Forelimb muscle (tissue), 1 donor: ENCODE results near the gene B3GALT5. TPM values are rescaled to one million over a fixed set of nuclear protein-coding genes. Genes with fewer than 3 reads are reported as not detected.

Experiments used
- DNase-seq: peaks from one replicate; pipeline ENCODE4 v3.0.0-alpha.2; 2013; ENCODE audit warnings: low read depth
- polyA plus RNA-seq: library from polyadenylated mRNA; unstranded; fragments of 120-200 nt; gene quantifications from one replicate; pipeline ENCODE4 v1.2.1, GENCODE V29; 2013; ENCODE audit not compliant: insufficient read length

B3GALT5 gene
- polyA plus RNA-seq, 1 donor = 0.22 TPM

DNA sequence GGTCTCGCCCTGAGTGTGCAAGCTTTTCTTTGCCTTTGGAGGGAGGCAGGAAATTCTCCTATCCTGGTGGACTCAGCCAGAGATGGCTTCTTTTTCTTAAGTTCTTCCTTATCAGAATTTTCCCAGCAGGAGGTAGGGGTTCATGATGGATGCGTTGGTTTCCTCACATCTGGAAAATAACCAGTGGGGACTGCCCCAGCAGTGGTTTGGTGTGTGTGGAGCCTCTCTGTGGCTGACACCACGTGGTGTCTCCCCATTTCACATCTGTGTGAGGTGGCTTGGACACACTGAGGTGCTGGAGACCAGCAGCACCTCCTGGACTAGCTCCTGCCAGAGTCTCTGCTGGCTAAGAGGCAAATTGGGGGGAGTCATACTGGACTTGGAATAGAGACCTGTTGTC lies 32.6 kb downstream of the B3GALT5 start:
- no peak for DNase-seq

GRCh38 chr21:39647476-39647875 lies 34.7 kb downstream of the B3GALT5 start:
- DNase-seq = no peak

GRCh38 chr21:39648879-39649278 lies 36.1 kb downstream of the B3GALT5 start:
- no peak for DNase-seq

GRCh38 chr21:39649526-39649925 lies 36.8 kb downstream of the B3GALT5 start:
- DNase-seq = no peak

GRCh38 chr21:39650306-39650705 lies 37.6 kb downstream of the B3GALT5 start:
- DNase-seq = no peak

GRCh38 chr21:39650801-39651200 lies 38.1 kb downstream of the B3GALT5 start:
- no peak for DNase-seq

DNA sequence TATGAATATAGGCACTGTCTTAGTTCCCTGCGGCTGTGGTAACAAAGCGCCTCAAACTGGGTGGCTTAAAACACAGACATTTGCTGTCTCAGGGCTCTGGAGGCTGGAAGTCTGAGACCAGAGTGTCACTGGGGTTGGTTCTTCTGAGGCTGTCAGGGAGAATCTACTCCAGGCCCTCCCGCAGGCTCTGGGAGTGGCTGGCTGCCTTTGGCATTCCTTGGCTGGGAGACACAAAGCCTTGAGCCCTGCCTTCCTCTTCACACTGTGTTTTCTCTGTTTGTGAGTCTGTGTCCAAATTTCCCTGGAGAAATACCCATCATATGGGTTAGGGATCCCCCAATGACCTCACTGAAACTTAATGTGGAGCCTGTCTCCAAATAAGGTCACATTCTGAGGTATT lies 38.5 kb downstream of the B3GALT5 start:
- DNase-seq = no peak

DNA sequence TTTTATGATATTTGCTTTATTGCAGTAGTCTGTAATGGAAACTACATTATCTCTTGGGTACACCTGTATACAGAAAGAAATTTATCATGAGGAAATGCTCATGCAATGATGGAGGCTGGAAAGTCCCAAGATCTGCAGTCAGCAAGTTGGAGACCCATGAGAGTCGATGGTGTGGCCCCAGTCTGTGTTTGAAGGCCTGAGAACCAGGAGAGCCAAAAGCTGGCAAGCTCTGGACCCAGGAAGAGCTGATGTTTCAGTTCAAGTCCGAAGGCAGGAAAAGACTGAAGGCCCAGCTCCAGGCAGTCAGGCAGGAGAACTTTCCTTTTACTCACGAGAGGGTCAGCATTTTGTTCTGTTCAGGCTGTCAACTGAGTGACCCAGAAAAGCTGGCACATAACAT lies 42.2 kb downstream of the B3GALT5 start:
- no peak for DNase-seq

DNA sequence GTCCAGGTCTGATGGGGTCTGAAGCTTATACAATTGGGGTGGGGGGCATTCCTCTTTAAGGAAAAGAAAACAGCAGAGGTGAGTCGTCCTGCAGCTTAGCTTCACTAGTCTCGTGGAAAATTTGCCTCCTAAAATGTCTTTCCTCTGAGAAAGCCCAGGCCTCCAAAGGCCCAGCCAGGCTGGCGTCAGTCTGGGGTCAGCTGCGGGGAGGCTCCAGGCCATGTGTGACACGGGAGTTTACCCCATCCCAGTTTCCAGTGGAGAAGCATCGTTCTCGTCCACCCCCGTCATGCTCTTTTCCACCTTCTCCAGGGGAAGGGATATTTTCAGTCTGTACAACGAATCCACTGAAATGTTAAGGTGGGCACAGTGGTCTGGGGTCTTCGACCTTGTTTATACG lies 42.8 kb downstream of the B3GALT5 start:
- DNase-seq = no peak

DNA sequence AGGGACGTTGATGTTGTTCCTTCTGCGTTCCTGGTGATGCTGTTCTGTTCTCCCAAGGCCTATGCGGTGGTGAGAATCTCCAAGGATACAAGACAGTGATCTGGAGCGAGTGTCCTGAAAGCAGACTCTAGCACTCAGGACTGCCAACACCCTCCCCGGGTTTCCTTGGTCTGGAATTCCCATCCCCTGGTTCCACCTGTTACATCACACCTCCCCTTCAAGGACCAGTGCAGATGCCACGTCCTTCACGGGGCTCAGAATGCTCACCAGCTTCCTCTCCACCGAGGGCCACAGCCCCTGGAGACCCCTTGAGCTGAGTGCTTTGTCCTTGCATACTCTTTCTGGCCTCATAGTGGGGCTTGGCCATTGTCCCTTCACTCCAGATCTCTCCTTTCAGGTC lies 43.5 kb downstream of the B3GALT5 start:
- no peak for DNase-seq

DNA sequence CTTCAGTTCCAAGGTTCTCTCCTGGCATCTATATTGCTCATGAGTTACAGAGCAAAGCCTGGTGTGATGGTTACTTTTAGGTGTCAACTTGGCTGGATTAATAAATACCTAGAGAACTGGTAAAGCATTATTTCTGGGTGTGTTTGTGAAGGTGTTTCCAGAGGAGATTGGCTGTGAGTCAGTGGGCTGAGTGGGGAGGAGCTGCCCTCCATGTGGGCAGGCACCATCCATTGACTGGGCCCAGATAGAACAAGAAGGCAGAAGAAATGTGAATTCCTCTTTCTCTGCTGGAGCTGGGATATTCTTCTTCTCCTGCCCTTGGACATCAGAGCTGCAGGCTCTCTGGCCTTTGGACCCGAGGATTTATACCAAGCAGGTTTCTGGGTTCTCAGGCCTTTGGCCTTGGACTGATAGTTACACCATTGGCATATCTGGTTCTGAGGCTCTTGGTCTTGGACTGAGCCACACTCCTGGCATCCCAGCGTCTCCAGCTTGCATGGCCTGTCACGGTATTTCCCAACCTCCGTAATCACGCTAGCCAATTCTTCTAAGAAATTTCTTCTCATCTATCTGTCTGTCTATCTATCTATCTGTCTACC lies 44.5 kb downstream of the B3GALT5 start:
- DNase-seq = no peak

- DNase-seq = no peak
These were observed 45.3 kb downstream of the B3GALT5 start for GRCh38 chr21:39658066-39658465.

- no peak for DNase-seq
These were observed 46.5 kb downstream of the B3GALT5 start for GRCh38 chr21:39659070-39659815.

- DNase-seq = peak; percentile 50
These were observed 47.6 kb downstream of the B3GALT5 start for GRCh38 chr21:39660191-39660980.

DNA sequence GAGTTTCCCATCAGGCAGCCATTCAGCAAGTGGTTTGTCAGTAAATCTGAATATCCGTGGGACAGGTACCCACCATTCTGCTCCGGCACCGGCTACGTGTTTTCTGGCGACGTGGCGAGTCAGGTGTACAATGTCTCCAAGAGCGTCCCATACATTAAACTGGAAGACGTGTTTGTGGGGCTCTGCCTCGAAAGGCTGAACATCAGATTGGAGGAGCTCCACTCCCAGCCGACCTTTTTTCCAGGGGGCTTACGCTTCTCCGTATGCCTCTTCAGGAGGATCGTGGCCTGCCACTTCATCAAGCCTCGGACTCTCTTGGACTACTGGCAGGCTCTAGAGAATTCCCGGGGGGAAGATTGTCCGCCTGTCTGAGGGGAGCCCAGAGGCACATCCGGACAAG lies 48.4 kb downstream of the B3GALT5 start:
- DNase-seq = no peak

- no peak for DNase-seq
These were observed 49.0 kb downstream of the B3GALT5 start for GRCh38 chr21:39661740-39662139.

DNA sequence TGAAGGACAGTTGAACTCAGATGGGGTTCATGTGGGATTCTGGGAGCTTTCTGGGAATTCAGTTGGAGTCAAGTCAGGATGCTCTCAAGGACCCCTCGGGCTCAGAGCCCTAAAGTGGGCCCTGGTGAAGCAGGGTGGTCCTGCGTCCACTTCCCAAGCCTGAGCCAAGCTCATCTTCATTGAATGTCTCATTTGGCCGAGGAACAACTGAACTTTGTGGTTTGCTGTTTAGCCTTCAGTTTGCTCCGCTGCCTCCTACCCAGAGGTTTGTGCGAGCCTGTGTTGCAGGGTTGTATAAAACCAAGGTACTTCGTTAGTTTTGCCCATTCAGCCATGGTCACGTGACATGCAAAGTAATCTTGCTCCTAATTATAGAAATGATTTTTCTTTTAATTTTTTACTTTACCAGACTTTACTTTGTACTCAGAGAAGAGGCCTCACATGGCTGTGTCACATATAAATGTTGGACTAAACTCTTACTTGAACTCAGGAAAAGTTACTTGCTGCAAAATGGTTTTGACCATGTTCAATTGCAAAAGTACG lies 49.7 kb downstream of the B3GALT5 start:
- no peak for DNase-seq

- no peak for DNase-seq
These were observed 50.3 kb downstream of the B3GALT5 start for GRCh38 chr21:39663066-39663465.

DNA sequence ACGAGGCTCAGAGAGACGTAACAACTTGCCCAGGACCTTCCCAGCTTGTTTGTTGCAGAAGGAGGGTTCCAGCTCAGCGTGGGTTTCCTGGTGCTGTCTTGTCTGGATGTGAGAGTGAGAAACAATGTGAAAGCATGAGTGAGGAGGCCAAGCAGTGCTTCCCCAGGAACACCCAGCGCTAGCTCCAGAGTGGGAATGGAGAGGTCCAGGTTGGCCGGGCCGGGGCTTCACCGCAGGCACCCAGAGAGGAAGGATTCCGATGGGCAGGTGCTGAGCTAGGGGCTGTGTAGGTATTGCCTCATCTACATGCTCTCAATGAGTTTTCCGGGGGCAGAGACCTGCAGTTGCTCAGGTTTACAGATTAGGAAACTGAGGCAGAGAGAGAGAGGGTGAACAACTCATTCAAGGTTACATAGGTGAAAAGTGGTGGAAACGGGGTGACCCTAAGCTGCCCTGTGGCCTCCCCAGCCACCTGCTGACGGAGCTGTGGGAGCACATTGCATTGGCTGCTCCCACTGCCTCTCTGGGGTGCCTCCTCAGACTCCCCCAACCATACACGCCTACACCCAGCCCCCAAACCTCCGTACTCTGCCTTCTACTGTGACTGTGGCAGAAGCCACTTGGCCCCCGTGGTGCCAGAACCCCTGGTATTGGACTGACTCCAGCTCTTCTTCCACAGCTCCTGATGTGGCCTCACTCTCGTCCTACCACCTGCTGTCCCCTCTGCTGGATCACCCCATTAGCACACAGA lies 51.2 kb downstream of the B3GALT5 start:
- no peak for DNase-seq

GRCh38 chr21:39664586-39664985 lies 51.8 kb downstream of the B3GALT5 start:
- DNase-seq = no peak

DNA sequence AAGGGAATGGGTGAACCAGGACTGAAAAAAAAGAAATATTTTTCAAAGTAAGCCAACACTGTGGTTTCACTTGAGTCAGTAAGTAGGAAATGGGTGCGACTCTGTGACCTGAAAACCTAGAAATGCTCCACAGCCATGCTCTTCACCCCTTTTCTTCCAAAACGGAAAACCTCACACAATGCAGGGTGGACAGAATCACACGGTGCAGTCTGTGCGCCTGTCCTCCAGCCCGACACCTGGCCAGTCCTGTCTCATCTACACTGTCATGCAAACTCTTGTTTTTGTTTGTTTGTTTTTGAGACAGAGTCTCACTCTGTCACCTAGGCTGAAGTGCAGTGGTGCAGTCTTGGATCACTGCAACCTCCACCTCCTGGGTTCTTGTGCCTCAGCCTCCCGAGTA lies 53.3 kb downstream of the B3GALT5 start:
- no peak for DNase-seq
